Ovary (tissue), 9 donors: ENCODE results near the gene SCN4A. TPM values are rescaled to one million over a fixed set of nuclear protein-coding genes. Genes with fewer than 3 reads are reported as not detected.
"Not testable (repeated sequence)": the region's sequence is repeated elsewhere in the genome, so short reads cannot be mapped to it uniquely, and the experiment has no call there.

ENCODE experiments used
- DNase-seq, 5 donors: peaks; one replicate each; pipeline ENCODE4 v3.0.0-alpha.2; 2019 to 2020
- H3K27ac ChIP-seq, 2 donors: fragments of 200-600 bp; one replicate each; pipeline versions ENCODE4 v1.5.1 to v1.8.0; 2019 to 2022
- H3K27me3 ChIP-seq: fragments of 200-600 bp; one replicate; pipeline ENCODE4 v1.8.0; 2022
- H3K36me3 ChIP-seq: fragments of 200-600 bp; sonication (generic); one replicate; pipeline ENCODE4 v1.5.1; 2019
- H3K4me1 ChIP-seq: one replicate; pipeline ENCODE4 v1.8.1; 2013; ENCODE audit warnings: mild to moderate bottlenecking, moderate library complexity; ENCODE audit not compliant: insufficient read depth
- H3K4me3 ChIP-seq: fragments of 200-600 bp; sonication (generic); one replicate; pipeline ENCODE4 v1.5.1; 2017
- H3K9me3 ChIP-seq, 2 donors: fragments of 200-600 bp in 1 of 2; sonication (generic) in 1 of 2; one replicate each; pipeline versions ENCODE4 v1.5.1 to v1.8.1; 2013 to 2019; ENCODE audit warnings: mild to moderate bottlenecking in 1 of 2, moderate library complexity in 1 of 2
- EP300 ChIP-seq: sonication (generic); formaldehyde crosslinking; IDR thresholded peaks from one replicate; pipeline ENCODE4 v1.6.1; 2017; ENCODE audit warnings: antibody characterized with exemption
- POLR2A ChIP-seq: fragments of 450-650 bp; IDR thresholded peaks from one replicate; pipeline ENCODE4 v1.6.1; 2017; ENCODE audit warnings: antibody characterized with exemption, mild to moderate bottlenecking, moderate library complexity
- WGBS, 3 donors: extraction: QIAGEN DNeasy Blood & Tissue Kit in 1 of 3; methylation state at CpG; one replicate each; pipeline versions ENCODE4 v1.1.5 to v1.1.7; 2013 to 2017; 5-methylcytosine and 5-hydroxymethylcytosine counted together
- intact Hi-C, 4 donors: fragments of 100-400 bp; cut with DNase I; formaldehyde crosslinking; loops; one replicate each; pipeline versions ENCODE4 v1.11.0 to v1.15.1; 2022 to 2023
- polyA plus RNA-seq, 2 donors: library from polyadenylated mRNA; stranded (reverse); fragments of 200-250 nt in 1 of 2; fragments of 350-450 nt in 1 of 2; fragmentation: Illumina TruSeq in 1 of 2; extraction: RNeasy Lipid Tissue Mini Kit (QIAGEN cat#74804) in 1 of 2; gene quantifications; one replicate each; pipeline ENCODE4 v1.2.3, GENCODE V29; 2013 to 2014
- total RNA-seq, 7 donors: library from RNA; depleted of rRNA in 2 of 7; stranded (reverse); fragments of >200 nt in 2 of 7; fragmentation: NEBNext Ultra II Directional in 3 of 7; extraction: Animal tissue kit (Norgen Biotek cat#: 25700) in 3 of 7; gene quantifications; one replicate each; pipeline versions ENCODE4 v1.1.0 to v1.2.4, GENCODE V29; 2016 to 2023
- TF ChIP-seq, protein P1 (sequence below), 3 donors: fragments of 450-650 bp in 2 of 3; fragments of 200-600 bp in 1 of 3; IDR thresholded peaks; one replicate each; pipeline versions ENCODE4 v1.5.1 to v1.8.0; 2016 to 2022; ENCODE audit warnings: antibody characterized with exemption in 3 of 3, mild to moderate bottlenecking in 1 of 3
- donor health status: DM: no; HTN: no; CAD: no; lungs with moderate emphysema.
- donor health status: DM: no; HTN: no; CAD: no.
- donor health status: Bipolar disorder and iron deficiency.
- donor health status: DM: yes; HTN: yes; CAD: no.
- donor health status: DM: no; HTN: no; CAD: no.
- donor health status: DM: yes; HTN: yes; CAD: no.

The SCN4A gene
- total and polyA plus RNA-seq, 9 donors, result 0.27 to 2.5 (median 0.62) TPM; not detected in 1

GRCh38 chr17:64008346-64008745 is 35.6 kb upstream of the SCN4A start:
- H3K27me3 ChIP-seq, result no peaks in the 10 kb centered on the region
- no peaks in the 10 kb centered on the region for H3K36me3 ChIP-seq
- no peak overlapping the region for H3K4me3 ChIP-seq
- intact Hi-C loops, result no loop called here
- no peaks in the 10 kb centered on the region for H3K9me3 ChIP-seq
- no peak for DNase-seq
- TF ChIP-seq EP300 (no peak), POLR2A (no peak)
- TF ChIP-seq, protein P1, sequence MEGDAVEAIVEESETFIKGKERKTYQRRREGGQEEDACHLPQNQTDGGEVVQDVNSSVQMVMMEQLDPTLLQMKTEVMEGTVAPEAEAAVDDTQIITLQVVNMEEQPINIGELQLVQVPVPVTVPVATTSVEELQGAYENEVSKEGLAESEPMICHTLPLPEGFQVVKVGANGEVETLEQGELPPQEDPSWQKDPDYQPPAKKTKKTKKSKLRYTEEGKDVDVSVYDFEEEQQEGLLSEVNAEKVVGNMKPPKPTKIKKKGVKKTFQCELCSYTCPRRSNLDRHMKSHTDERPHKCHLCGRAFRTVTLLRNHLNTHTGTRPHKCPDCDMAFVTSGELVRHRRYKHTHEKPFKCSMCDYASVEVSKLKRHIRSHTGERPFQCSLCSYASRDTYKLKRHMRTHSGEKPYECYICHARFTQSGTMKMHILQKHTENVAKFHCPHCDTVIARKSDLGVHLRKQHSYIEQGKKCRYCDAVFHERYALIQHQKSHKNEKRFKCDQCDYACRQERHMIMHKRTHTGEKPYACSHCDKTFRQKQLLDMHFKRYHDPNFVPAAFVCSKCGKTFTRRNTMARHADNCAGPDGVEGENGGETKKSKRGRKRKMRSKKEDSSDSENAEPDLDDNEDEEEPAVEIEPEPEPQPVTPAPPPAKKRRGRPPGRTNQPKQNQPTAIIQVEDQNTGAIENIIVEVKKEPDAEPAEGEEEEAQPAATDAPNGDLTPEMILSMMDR (IDR thresholded peaks at IDR 0.05), result no peak
- H3K27ac ChIP-seq, result no peak overlapping the region
- 78 to 81% (median 81%) methylated on average over 5 of the region's 5 CpGs for WGBS, 3 donors
- no peaks in the 10 kb centered on the region for H3K4me1 ChIP-seq

GRCh38 chr17:64007838-64008282 is 35.1 kb upstream of the SCN4A start:
- TF ChIP-seq, protein P1 (IDR thresholded peaks at IDR 0.05), result no peak
- TF ChIP-seq EP300 (no peak), POLR2A (no peak)
- no peaks in the 10 kb centered on the region for H3K27me3 ChIP-seq
- no peak for DNase-seq
- intact Hi-C loops, result no loop called here
- no peak overlapping the region for H3K4me3 ChIP-seq
- 63 to 78% (median 75%) methylated on average over 5 of the region's 5 CpGs for WGBS, 3 donors
- H3K4me1 ChIP-seq, result no peaks in the 10 kb centered on the region
- H3K9me3 ChIP-seq, result no peaks in the 10 kb centered on the region
- no peaks in the 10 kb centered on the region for H3K36me3 ChIP-seq
- H3K27ac ChIP-seq, result no peak overlapping the region

DNA sequence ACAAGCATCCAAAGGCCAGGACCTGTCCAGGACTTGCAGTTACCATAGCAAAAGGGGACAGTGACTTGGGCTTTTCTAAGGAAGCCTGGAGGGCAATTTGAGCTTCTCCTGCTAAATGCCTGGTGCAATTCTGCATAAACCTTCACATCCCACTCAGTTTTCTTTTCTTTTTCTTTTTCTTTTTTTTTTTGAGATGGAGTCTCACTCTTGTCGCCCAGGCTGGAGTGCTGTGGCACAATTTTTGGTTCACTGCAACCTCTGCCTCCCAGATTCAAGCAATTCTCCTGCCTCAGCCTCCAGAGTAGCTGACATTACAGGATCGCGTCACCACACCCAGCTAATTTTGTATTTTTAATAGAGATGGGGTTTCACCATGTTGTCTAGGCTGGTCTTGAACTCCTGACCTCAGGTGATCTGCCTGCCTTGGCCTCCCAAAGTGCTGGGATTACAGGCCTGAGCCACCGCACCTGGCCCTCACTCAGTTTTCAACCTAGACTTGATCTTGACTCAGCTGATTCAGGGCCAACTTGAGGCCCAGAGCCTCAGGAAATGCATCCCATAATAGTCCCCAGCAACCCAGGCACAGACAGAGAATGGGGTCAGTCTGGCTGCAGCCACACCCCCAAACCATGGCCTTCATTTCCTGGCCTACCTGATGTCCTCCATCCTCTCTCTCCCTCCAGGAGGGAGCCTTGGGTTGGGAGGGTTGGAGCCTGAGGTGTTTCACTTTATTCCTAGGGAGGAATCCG is 34.5 kb upstream of the SCN4A start:
- H3K4me3 ChIP-seq, H3K9me3 ChIP-seq, DNase-seq, H3K36me3 ChIP-seq, intact Hi-C loops, H3K27me3 ChIP-seq, H3K27ac ChIP-seq, H3K4me1 ChIP-seq: not testable (repeated sequence)
- WGBS, 3 donors, result 92 to 93% (median 92%) methylated on average over 5 of the region's 5 CpGs

DNA sequence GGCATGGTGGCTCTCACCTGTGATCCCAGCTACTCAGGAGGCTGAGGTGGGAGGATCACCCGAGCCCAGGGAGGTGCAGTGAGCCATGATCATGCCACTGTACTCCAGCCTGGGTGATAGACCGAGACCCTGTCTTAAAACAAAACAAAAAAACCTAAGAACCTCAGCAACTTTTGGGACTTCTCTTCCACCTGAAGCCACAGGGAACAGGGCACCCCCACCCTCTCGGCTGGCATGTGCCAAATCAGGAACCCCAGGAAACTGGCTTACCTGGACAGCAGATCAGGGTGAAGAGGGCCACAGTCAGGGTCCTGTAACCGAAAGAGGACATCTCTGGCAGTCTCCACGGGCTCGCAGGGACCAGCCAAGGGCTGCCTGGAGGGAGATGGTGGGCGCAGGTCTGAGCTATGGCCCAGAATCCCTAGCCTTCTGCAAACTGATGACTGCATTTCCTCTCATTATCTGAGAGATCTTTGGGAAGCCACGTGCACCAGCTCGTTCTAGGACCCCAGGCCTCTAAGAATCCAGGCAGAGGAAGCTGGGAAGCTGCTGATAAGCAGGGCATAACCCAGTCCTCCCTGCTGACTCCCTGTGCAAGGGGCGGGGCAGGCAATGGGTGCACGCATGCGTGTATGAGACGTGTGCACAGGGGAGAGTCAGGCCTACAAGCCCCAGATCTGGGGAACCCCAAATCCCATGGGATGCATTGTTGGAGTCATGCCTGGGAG is 33.8 kb upstream of the SCN4A start:
- intact Hi-C loops, result no loop called here
- Histone ChIP-seq H3K4me1 (no peaks in the 10 kb centered on the region), H3K27me3 (no peaks in the 10 kb centered on the region), H3K36me3 (no peaks in the 10 kb centered on the region), H3K9me3 (no peaks in the 10 kb centered on the region), H3K27ac (no peak overlapping the region), H3K4me3 (no peak overlapping the region)
- TF ChIP-seq, protein P1 (IDR thresholded peaks at IDR 0.05), result no peak
- TF ChIP-seq POLR2A, result no peak
- no peak for TF ChIP-seq EP300
- 71 to 80% (median 76%) methylated on average over 13 of the region's 13 CpGs for WGBS, 3 donors
- DNase-seq, result no peak

GRCh38 chr17:64005734-64006167 is 33.0 kb upstream of the SCN4A start:
- H3K9me3 ChIP-seq, result no peaks in the 10 kb centered on the region
- H3K4me1 ChIP-seq, result no peaks in the 10 kb centered on the region
- no peaks in the 10 kb centered on the region for H3K27me3 ChIP-seq
- intact Hi-C loops, result no loop called here
- 24 to 38% (median 34%) methylated on average over 6 of the region's 6 CpGs for WGBS, 3 donors
- H3K36me3 ChIP-seq, result no peaks in the 10 kb centered on the region
- TF ChIP-seq EP300, result no peak
- TF ChIP-seq POLR2A, result no peak
- TF ChIP-seq, protein P1 (IDR thresholded peaks at IDR 0.05), result no peak
- no peak overlapping the region for H3K27ac ChIP-seq
- DNase-seq, result no peak
- no peak overlapping the region for H3K4me3 ChIP-seq
